Activated CD8-positive, alpha-beta memory T cell treated with anti-CD3 and anti-CD28 coated beads for 36 hours (primary cell): ENCODE measurements around the gene ASTN2. TPM values are rescaled to one million over a fixed set of nuclear protein-coding genes. Genes with fewer than 3 reads are reported as not detected.

Experiments used
- CTCF ChIA-PET: fragments of 350-600 bp; sonication (Branson Sonifier 250); formaldehyde crosslinking; loops from one replicate; lab custom pipeline; 2021; ENCODE audit warnings: antibody characterized with exemption; lab: Charles Lee
- POLR2A ChIA-PET: fragments of 350-600 bp; sonication (Branson Sonifier 250); formaldehyde crosslinking; loops from one replicate; lab custom pipeline; 2021; ENCODE audit warnings: antibody characterized with exemption; lab: Charles Lee
- total RNA-seq, 2 experiments: library from RNA; stranded (reverse); gene quantifications; one replicate each; pipeline ENCODE4 v1.2.3, GENCODE V29; 2021

ASTN2 gene
- total RNA-seq, 2 experiments from 2014 or later, result 3.1 to 4.3 TPM

GRCh38 chr9:116953271-116953670 is 461.6 kb downstream of the ASTN2 start:
- ChIA-PET POLR2A (no interaction called here), CTCF (no interaction called here)

GRCh38 chr9:116952436-116952810 is 462.4 kb downstream of the ASTN2 start:
- CTCF ChIA-PET, result no interaction called here
- POLR2A ChIA-PET, result no interaction called here

DNA sequence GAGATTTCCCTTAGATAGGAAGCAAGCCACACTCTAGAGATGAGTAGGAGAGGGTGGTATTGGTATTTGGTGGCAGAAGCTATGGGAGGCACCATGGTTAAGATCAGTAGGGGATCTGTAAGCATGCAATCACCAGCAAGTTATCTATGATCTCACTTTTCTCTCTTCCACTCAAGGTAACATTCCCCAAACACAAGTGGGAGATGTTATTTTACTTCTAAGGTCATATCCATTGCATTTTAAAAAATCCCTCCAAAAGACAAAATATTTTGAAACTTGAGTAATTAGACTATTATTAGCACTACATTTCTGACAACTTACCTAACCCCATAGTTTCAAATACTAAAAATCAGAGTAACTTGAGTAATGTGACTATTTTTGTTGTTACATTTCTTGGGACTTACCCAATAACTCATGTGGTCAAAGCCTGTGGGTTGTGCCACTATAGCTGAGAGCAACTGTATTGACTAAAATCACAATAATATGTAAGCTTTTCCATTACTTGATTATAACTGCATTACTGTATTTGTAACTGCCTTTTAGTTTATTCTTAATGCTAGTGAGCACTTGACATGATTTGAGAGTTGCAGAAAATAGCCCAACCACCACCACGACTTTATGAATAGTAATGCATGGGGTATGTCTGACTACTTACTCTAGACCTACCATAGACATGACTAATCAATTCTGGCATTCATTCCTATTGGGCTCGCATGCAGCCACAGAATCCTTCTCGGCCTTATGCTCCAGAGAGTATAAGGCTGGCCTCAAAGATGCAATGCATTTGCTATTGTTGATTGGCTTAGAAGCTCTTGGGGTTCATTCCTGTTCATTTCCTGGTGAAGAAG is 463.0 kb downstream of the ASTN2 start:
- CTCF ChIA-PET, result no interaction called here
- POLR2A ChIA-PET, result no interaction called here

GRCh38 chr9:116945817-116946216 is 469.0 kb downstream of the ASTN2 start:
- CTCF ChIA-PET, result no interaction called here
- POLR2A ChIA-PET, result no interaction called here

DNA sequence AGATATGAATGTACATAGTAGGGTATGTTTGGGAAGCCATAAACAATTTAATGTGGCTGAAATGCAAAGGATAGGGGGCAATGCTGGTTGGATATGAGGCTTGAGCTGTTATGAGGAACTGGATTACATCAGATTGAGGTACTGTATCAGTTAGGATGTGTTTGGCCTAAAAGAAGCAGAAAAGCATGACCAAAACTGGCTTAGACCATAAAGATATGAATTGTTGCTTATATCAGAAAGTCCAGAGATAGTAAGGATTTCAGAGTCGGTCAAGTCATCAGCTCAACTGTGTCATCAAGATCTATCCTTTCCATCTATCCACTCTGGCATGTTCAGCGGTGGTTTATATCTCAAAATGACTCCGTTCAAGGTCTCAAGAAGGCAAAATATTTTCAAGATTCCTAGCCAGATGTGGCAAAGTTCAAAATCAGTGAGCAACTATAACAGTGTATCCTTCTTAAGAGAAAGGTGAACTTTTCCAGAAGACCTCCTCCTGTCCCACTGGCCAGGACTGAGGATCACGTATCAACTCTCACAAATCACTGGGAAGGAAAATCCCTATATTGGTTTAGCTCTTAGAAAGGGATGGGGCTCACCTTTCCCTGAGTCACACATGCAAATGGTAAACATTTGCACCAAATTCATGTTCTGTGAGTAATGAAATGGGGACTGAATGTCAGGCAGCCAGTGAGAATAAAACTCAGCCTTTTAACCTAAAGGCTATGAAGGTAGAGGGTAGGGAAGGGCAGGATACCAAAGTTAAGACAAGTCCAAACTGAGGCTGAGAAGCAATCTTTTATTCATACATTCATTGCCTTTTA is 469.9 kb downstream of the ASTN2 start:
- CTCF ChIA-PET, result interaction anchor here (0.7 kb wide), 1 partner anchor 671 kb away, joined by 3 read pairs; no protein-coding TSS in a partner anchor

GRCh38 chr9:116943970-116944369 is 470.9 kb downstream of the ASTN2 start:
- ChIA-PET CTCF (interaction anchor here (0.7 kb wide), 1 partner anchor 672 kb away, joined by 3 read pairs; no protein-coding TSS in a partner anchor), POLR2A (no interaction called here)

More for the DNA sequence above, 469.9 kb downstream of the ASTN2 start:
- POLR2A ChIA-PET, result no interaction called here

DNA sequence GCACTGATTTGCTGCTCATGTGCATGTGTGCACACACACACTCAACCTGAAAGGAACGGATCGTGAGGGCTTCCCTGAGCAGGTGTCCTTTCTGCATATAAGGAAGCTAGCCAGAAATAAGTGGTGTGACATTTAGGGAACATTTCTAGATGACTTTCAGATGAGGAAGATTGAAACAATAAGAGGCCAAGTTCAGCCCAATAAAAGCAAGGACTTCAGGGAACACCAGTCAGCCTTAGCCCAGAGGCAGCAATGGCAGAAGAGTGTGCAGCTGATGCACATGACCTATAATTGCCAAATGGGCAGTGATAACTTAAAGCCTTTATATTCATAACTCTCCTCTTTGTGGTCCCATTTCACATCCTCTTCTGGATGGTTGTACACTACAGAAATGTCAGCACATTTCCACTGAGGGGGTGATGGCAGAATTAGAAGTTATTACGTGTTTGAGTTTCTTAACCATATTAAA is 472.2 kb downstream of the ASTN2 start:
- CTCF ChIA-PET, result no interaction called here
- POLR2A ChIA-PET, result no interaction called here

DNA sequence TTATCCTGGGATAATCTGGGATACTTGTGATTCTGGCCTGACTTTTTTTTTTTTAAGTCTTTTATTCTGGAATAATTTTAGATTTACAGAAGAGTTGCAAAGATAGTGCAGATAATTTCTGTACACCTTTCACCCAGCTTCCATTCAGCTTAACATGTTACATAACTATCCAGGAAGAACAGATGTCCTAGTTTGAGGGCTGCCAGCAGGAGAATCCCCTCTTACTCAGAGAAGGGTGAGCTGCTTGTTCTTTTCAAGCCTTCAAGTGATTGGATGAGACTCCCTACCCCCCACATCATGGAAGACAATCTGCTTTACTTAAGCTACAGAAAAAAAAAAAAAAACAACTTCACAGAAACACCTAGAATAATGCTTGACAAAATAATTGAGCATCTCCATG is 473.6 kb downstream of the ASTN2 start:
- POLR2A ChIA-PET, result interaction anchor here (0.6 kb wide), 1 partner anchor 24 kb away, joined by 5 read pairs; no protein-coding TSS in a partner anchor

GRCh38 chr9:116940614-116941215 is 474.1 kb downstream of the ASTN2 start:
- ChIA-PET CTCF (interaction anchor here (0.7 kb wide), 1 partner anchor 71 kb away, joined by 3 read pairs; no protein-coding TSS in a partner anchor), POLR2A (interaction anchor here (0.6 kb wide), 1 partner anchor 25 kb away, joined by 5 read pairs; no protein-coding TSS in a partner anchor)

More for the DNA sequence above, 473.6 kb downstream of the ASTN2 start:
- CTCF ChIA-PET, result interaction anchor here (0.7 kb wide), 1 partner anchor 72 kb away, joined by 3 read pairs; no protein-coding TSS in a partner anchor

- POLR2A ChIA-PET, result no interaction called here
- CTCF ChIA-PET, result no interaction called here
Observed at GRCh38 chr9:116939614-116940013, 475.2 kb downstream of the ASTN2 start.

GRCh38 chr9:116939161-116939560 is 475.7 kb downstream of the ASTN2 start:
- CTCF ChIA-PET, result no interaction called here
- POLR2A ChIA-PET, result no interaction called here

- CTCF ChIA-PET, result interaction anchor here (1.8 kb wide), 1 partner anchor 77 kb away, joined by 4 read pairs; no protein-coding TSS in a partner anchor
- POLR2A ChIA-PET, result no interaction called here
Observed at GRCh38 chr9:116937361-116937760, 477.5 kb downstream of the ASTN2 start.

DNA sequence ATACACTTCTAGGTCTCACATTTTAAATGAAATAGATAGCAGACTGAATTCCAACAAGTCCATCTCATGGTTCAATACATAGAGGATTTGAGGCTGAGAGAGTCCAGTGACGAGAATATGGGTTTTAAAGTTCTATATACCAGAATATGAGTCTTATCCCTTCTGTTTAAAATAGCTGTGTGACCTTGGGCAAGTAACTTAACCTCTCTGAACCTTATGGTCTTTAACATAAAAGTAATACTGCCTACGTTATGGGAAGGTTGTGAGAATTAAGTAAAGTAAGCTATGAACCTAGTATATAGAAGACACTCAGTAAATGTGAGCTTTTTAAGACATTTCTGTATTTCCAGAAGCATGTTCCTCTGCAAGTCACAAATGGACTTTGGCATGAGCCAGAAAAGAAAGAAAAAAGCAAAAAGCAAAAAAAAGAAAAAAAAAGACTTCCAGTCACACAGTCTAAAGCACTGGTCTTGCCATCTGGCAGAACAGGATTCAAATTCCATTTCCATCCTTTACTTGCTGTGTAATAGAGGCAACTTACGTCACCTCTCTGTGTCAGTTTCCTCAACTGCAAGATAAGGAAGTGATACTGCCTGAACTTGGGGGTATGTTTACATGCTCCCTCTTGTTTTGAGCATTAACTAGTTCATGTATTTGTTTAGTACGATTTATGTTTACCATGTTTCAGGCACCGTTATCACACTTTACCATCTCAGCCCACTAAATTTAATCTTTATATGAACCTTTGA is 479.5 kb downstream of the ASTN2 start:
- CTCF ChIA-PET, result no interaction called here
- POLR2A ChIA-PET, result no interaction called here

- CTCF ChIA-PET, result no interaction called here
Observed at GRCh38 chr9:116934131-116934530, 480.7 kb downstream of the ASTN2 start.

GRCh38 chr9:116933251-116933650 is 481.6 kb downstream of the ASTN2 start:
- ChIA-PET CTCF (no interaction called here), POLR2A (no interaction called here)

More at GRCh38 chr9:116934131-116934530, 480.7 kb downstream of the ASTN2 start:
- POLR2A ChIA-PET, result no interaction called here

DNA sequence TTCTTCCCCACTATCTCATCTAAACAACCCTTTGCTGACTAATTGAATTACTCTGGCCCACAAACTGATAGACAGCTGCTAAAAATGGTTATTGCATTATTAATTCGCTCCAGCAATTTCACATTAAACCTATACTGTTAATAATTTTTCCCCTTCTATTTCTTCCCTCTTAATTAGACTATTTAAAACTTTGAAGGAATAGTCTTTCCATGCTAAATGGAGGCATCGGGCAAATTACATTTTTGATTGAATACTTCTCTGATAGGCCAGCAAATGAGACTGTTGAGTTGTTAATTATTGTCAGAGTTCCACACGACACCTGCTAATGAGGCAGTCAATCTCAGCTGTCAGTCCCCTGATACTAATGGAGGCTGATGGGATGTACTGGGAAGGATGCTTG is 485.2 kb downstream of the ASTN2 start:
- POLR2A ChIA-PET, result no interaction called here
- CTCF ChIA-PET, result no interaction called here

GRCh38 chr9:116928884-116929283 is 486.0 kb downstream of the ASTN2 start:
- ChIA-PET CTCF (no interaction called here), POLR2A (no interaction called here)

- POLR2A ChIA-PET, result no interaction called here
- CTCF ChIA-PET, result no interaction called here
Observed at GRCh38 chr9:116928289-116928688, 486.6 kb downstream of the ASTN2 start.

DNA sequence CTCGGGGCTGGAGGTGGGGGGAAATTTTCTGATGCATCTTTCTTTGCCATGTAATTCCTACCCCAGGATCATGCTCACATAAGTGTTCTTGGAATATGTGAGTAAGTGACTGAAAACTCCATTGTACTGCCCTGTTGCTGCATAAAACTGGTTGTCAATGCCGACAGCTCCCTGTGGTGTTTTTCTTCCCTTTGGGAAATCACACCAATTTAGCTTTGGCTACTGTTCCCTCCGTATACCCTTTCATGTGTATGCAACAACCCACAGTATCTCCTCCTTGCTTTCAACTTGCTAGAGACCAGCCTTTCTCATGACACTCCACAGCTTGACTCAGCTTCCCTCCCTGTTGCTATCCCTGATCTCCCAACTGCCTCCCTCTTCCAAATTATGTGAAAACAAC is 487.1 kb downstream of the ASTN2 start:
- ChIA-PET CTCF (no interaction called here), POLR2A (no interaction called here)
